Testis (tissue), 3 donors: ENCODE measurements around the gene NUDT22. TPM values are rescaled to one million over a fixed set of nuclear protein-coding genes. Genes with fewer than 3 reads are reported as not detected.

Experiments used
- DNase-seq: peaks from one replicate; pipeline ENCODE4 v3.0.0-alpha.2; 2019
- H3K27ac ChIP-seq, 2 donors: fragments of 200-600 bp; sonication (generic); one replicate each; pipeline ENCODE4 v1.5.1; 2019
- H3K27me3 ChIP-seq: fragments of 200-600 bp; sonication (generic); one replicate; pipeline ENCODE4 v1.5.1; 2019
- H3K36me3 ChIP-seq: fragments of 200-600 bp; sonication (generic); one replicate; pipeline ENCODE4 v1.5.1; 2017; ENCODE audit warnings: low read depth; ENCODE audit errors: missing control alignments
- H3K4me1 ChIP-seq: fragments of 200-600 bp; sonication (generic); one replicate; pipeline ENCODE4 v1.5.1; 2019
- H3K4me3 ChIP-seq, 2 donors: fragments of 200-600 bp; sonication (generic); one replicate each; pipeline ENCODE4 v1.5.1; 2017 to 2019
- H3K9me3 ChIP-seq: fragments of 200-600 bp; sonication (generic); one replicate; pipeline ENCODE4 v1.5.1; 2017
- POLR2A ChIP-seq: fragments of 450-650 bp; IDR thresholded peaks from one replicate; pipeline ENCODE4 v1.6.1; 2017; ENCODE audit warnings: antibody characterized with exemption, mild to moderate bottlenecking, moderate library complexity
- WGBS, 2 donors: methylation state at CpG; one replicate each; pipeline ENCODE4 v1.1.5; 2018; 5-methylcytosine and 5-hydroxymethylcytosine counted together
- intact Hi-C: fragments of 100-400 bp; cut with DNase I; formaldehyde crosslinking; loops from one replicate; pipeline ENCODE4 v1.15.1; 2023; ENCODE audit warnings: low total_unique reads
- polyA plus RNA-seq: library from polyadenylated mRNA; stranded (reverse); fragments of 350-450 nt; fragmentation: Illumina TruSeq; extraction: RNeasy Lipid Tissue Mini Kit (QIAGEN cat#74804); gene quantifications from one replicate; pipeline ENCODE4 v1.2.3, GENCODE V29; 2014; ENCODE audit warnings: low read depth, low replicate concordance; ENCODE audit not compliant: insufficient read depth
- total RNA-seq, 2 donors: library from RNA; depleted of rRNA; stranded (reverse); fragments of >200 nt; gene quantifications; one replicate each; pipeline ENCODE4 v1.2.3, GENCODE V29; 2016
- TF ChIP-seq, protein P1 (sequence below), 3 experiments: fragments of 450-650 bp in 2 of 3; fragments of 200-600 bp in 1 of 3; sonication (generic) in 1 of 3; IDR thresholded peaks; one replicate each; pipeline ENCODE4 v1.5.1; 2016 to 2019; ENCODE audit warnings: antibody characterized with exemption in 3 of 3, mild to moderate bottlenecking in 2 of 3, moderate library complexity in 1 of 3

NUDT22 gene
- total and polyA plus RNA-seq, 3 donors from 2014 or later = 19.0 to 52.7 (median 50.9) TPM

- no peak overlapping the region for H3K4me3 ChIP-seq
- peak overlapping the region in 1 of 2 donors; percentile 26 for H3K27ac ChIP-seq
- DNase-seq = peak; percentile 33
- H3K36me3 ChIP-seq = no peaks in the 10 kb centered on the region
- WGBS, 2 donors = 74 to 90% methylated on average over 9 to 10 of the region's 10 CpGs
- no peaks in the 10 kb centered on the region for H3K9me3 ChIP-seq
- intact Hi-C loops = no loop called here
- TF ChIP-seq, protein P1, sequence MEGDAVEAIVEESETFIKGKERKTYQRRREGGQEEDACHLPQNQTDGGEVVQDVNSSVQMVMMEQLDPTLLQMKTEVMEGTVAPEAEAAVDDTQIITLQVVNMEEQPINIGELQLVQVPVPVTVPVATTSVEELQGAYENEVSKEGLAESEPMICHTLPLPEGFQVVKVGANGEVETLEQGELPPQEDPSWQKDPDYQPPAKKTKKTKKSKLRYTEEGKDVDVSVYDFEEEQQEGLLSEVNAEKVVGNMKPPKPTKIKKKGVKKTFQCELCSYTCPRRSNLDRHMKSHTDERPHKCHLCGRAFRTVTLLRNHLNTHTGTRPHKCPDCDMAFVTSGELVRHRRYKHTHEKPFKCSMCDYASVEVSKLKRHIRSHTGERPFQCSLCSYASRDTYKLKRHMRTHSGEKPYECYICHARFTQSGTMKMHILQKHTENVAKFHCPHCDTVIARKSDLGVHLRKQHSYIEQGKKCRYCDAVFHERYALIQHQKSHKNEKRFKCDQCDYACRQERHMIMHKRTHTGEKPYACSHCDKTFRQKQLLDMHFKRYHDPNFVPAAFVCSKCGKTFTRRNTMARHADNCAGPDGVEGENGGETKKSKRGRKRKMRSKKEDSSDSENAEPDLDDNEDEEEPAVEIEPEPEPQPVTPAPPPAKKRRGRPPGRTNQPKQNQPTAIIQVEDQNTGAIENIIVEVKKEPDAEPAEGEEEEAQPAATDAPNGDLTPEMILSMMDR (IDR thresholded peaks at IDR 0.05) = no peak
- no peak for TF ChIP-seq POLR2A
- peaks cover 30% of the 10 kb centered on the region for H3K4me1 ChIP-seq
- H3K27me3 ChIP-seq = no peaks in the 10 kb centered on the region
Measured at GRCh38 chr11:64264371-64264852, 38.3 kb downstream of the NUDT22 start.

GRCh38 chr11:64265176-64266160 lies 39.4 kb downstream of the NUDT22 start:
- intact Hi-C loops = no loop called here
- 89 to 93% methylated on average over 16 to 31 of the region's 35 CpGs for whole genome bisulfite sequencing, 2 donors
- Histone ChIP-seq H3K4me1 (peaks cover 30% of the 10 kb centered on the region), H3K36me3 (no peaks in the 10 kb centered on the region), H3K27ac (no peak overlapping the region), H3K9me3 (no peaks in the 10 kb centered on the region), H3K4me3 (no peak overlapping the region), H3K27me3 (no peaks in the 10 kb centered on the region)
- no peak for DNase-seq
- TF ChIP-seq POLR2A = no peak
- TF ChIP-seq, protein P1 (IDR thresholded peaks at IDR 0.05) = no peak

GRCh38 chr11:64266339-64266738 lies 40.3 kb downstream of the NUDT22 start:
- WGBS, 2 donors = 92 to 95% methylated on average over 15 of the region's 15 CpGs

DNA sequence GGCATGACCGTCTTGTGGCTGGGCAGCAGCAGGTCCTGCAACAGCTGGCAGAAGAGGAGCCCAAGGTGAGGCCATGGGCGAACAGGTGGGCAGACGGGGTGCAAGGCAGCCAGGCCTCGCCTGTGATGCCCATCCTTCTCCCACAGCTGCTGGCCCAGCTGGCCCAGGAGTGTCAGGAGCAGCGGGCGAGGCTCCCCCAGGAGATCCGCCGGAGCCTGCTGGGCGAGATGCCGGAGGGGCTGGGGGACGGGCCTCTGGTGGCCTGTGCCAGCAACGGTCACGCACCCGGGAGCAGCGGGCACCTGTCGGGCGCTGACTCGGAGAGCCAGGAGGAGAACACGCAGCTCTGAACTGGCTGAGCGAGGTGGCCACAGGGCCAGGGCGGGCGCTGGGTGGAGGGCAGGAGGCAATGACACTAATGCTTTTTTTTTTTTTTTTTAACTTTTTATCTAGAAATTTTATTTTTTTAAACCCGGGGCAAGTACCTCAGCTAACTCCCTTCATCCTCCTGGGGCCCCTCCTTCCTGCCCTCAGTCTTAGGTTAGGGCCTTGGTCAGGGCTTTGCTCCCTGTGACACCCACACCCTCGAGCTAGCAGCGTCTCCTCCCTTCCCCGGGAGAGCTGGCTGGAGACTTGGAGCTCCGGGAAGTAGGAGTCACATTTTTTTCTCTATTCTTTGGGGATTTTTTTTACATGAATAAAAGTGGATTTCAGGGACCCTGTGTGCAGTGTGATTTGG lies 41.3 kb downstream of the NUDT22 start:
- Histone ChIP-seq H3K4me1 (peaks cover 41% of the 10 kb centered on the region), H3K4me3 (no peak overlapping the region), H3K36me3 (no peaks in the 10 kb centered on the region), H3K27me3 (no peaks in the 10 kb centered on the region), H3K27ac (peak overlapping the region; percentile 86 to 94), H3K9me3 (no peaks in the 10 kb centered on the region)
- DNase-seq = peak; percentile 64
- TF ChIP-seq POLR2A = no peak
- TF ChIP-seq, protein P1 (IDR thresholded peaks at IDR 0.05) = no peak
- intact Hi-C loops = no loop called here
- WGBS, 2 donors = 53 to 62% methylated on average over 24 to 27 of the region's 27 CpGs

More at GRCh38 chr11:64266339-64266738, 40.3 kb downstream of the NUDT22 start:
- no peak for TF ChIP-seq POLR2A
- TF ChIP-seq, protein P1 (IDR thresholded peaks at IDR 0.05) = no peak
- intact Hi-C loops = no loop called here
- Histone ChIP-seq H3K9me3 (no peaks in the 10 kb centered on the region), H3K4me3 (no peak overlapping the region), H3K27me3 (no peaks in the 10 kb centered on the region), H3K36me3 (no peaks in the 10 kb centered on the region), H3K4me1 (peaks cover 31% of the 10 kb centered on the region), H3K27ac (peak overlapping the region in 1 of 2 donors; percentile 69)
- no peak for DNase-seq
